ENCODE measurements around the gene SERPINA7. TPM values are rescaled to one million over a fixed set of nuclear protein-coding genes. Genes with fewer than 3 reads are reported as not detected.
"Not testable (repeated sequence)": the region's sequence is repeated elsewhere in the genome, so short reads cannot be mapped to it uniquely, and the experiment has no call there.

Gene SERPINA7
- not detected for total RNA-seq

GRCh38 chrX:106038625-106039024, at the start of gene SERPINA7:
Gene SERPINA7 (minus strand): TSS chrX:106038727. CDS start chrX:106037058, 1,669 bp downstream.
- DNase-seq = no peak

DNA sequence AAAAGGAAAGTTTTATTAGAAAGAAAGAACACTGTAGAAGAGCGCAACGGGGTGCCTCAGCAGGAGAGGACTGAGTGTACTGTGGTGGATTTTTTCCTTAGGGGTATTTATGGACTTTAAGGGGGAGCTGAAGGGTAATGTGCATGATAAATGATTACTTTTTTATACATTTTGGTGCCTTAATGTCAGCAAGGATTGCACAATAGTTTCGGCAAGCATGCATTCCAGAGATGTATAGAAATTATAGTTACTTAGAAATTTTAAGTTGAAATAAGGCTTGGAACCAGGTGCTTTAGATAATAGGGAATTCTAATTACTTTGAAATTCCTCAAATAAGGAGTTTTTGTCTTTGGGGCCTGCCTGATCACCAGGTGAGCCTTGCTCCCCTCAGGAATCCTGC, 30.5 kb upstream of the SERPINA7 start:
- DNase-seq = no peak

GRCh38 chrX:106050054-106050453, 11.5 kb upstream of the SERPINA7 start:
- no peak for DNase-seq

GRCh38 chrX:106042296-106042695, 3.8 kb upstream of the SERPINA7 start:
- no peak for DNase-seq

DNA sequence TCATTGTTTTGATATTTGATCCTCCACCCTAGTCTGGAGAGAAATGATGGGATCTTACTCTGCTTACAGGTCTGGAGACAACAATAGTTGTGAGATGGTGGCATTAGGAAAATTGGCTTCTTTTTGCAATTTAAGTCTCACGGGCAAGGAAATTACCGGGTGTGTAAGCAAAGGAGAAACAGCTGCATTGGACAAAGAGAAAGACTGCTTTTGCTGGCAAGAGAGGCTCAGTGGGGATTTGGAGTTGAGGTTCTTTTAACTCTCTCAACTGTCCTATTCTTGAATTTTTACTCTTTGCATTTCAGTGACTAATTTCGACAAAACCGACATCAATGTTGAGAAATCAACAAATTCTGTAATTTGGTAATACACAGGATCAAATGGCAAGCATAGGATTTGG, 2.3 kb upstream of the SERPINA7 start:
- no peak for DNase-seq

DNA sequence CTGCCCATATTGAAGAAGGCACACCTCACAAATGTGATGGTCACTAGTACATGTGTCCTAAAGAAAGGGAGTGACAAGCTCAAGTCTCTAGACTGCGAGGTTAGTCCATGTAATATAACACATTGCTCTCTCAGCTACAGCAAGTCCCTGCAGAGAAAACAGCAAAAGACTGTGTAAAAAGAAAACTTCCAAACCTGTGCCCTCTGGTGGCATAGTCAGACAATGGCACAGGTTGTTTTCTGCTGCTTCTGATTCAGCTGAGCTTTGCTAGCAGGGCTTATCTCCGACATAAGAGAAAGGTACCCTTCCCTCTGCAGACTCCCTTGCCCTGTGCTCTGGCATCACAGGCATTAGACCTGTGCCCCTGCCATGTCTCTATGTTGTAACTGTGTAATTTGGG, 1.4 kb upstream of the SERPINA7 start:
- DNase-seq = no peak

- no peak for DNase-seq
Observed at GRCh38 chrX:106037835-106038473, 573 bp downstream of the SERPINA7 start.

DNA sequence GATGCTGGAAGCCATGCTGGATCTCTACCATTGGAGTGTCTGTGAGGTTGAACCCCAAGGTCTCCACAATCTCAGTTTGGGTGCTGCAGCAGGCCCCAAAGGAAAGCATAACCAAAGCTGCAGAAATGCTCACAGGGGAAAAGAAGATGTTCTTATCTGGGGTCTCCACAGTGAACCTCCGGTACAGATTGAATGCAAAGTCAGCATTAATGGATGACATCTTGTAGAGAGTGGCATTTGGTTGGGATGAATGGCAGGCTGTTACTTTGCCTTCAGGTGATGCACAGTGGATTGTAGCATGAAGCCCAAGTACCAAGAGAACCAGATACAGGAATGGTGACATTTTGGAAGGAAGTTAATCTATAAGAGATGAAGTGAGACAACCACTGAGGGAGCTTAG, 1.8 kb downstream of the SERPINA7 start:
- no peak for DNase-seq

GRCh38 chrX:106035064-106035463, 3.5 kb downstream of the SERPINA7 start:
- no peak for DNase-seq

DNA sequence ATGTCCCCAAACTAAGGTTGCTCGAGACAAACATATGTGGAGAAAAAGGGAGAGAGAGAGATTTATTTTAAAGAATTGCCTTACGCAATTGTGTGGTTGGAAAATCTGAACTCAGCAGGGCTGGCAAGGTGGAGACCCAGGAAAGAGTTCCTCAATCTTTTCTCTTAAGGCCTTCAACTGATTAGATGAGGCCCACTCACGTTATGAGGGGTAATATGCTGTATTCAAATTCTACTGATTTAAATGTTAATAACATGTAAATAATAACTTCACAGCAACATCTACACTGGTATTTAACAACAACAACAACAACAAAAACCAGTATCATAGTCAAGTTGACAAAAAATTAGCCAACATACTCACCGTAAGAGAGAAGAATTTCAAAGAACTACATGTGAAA, 14.6 kb downstream of the SERPINA7 start:
- DNase-seq = no peak

DNA sequence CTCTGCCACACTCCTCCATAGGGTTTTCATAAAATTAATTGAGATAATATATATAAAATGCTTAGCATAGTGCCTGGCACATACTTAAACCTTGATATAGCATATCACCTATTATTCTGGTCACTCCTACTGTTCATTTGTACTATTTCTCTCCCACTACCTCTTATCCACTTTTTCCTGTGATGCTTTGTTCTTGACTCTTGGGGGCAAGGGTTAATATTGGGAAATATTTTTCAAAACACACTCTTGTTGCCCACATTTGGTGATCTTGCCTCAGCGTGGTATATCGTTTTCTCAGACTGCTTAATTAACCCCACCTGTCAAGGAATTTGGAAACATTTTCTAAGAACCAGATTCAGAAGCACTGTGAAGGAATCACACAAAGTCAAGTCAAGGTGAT, 16.3 kb downstream of the SERPINA7 start:
- DNase-seq = no peak

- no peak for DNase-seq
Observed at GRCh38 chrX:106014119-106014775, 24.3 kb downstream of the SERPINA7 start.

GRCh38 chrX:106009145-106009544, 29.4 kb downstream of the SERPINA7 start:
- no peak for DNase-seq

- DNase-seq = no peak
Observed at GRCh38 chrX:106007815-106008214, 30.7 kb downstream of the SERPINA7 start.

- DNase-seq = no peak
Observed at GRCh38 chrX:106005684-106006083, 32.8 kb downstream of the SERPINA7 start.

GRCh38 chrX:106000609-106001008, 37.9 kb downstream of the SERPINA7 start:
- not testable (repeated sequence) for DNase-seq

- no peak for DNase-seq
Observed at GRCh38 chrX:106000203-106000602, 38.3 kb downstream of the SERPINA7 start.

- DNase-seq = no peak
Observed at GRCh38 chrX:105999294-105999693, 39.2 kb downstream of the SERPINA7 start.

DNA sequence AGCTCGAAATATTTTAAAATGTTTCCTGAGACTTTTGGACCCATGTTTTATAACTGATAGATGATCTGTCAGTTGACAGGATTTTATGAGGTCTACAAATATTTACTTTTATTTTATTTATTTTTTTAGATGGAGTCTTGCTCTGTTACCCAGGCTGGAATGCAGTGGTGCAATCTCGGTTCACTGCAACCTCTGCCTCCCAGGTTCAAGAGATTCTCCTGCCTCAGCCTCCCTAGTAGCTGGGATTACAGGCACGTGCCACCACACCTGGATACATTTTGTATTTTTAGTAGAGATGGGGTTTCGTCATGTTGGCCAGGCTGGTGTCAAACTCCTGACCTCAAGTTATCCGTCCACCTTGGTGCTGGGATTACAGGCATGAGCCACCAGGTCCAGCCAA, 50.0 kb downstream of the SERPINA7 start:
- not testable (repeated sequence) for DNase-seq

Other genes starting within 250 kb of the SERPINA7 start
- 36.1 TPM for gene NRK, start 216.2 kb downstream of the SERPINA7 start, total RNA-seq
- gene PWWP3B, start 129.6 kb upstream of the SERPINA7 start, total RNA-seq = 5.7 TPM